ES-I3 (cell line): Measurements from ENCODE around the gene ASPG.

Experiments
- H3K36me3 ChIP-seq: 2 replicates; pipeline ENCODE4 v1.6.1; 2013; ENCODE audit warnings: mild to moderate bottlenecking, low read length, control low read depth, moderate library complexity; ENCODE audit not compliant: insufficient read depth
- H3K4me1 ChIP-seq: 2 replicates; pipeline ENCODE4 v1.6.1; 2013; ENCODE audit warnings: mild to moderate bottlenecking, control low read depth, low read length; ENCODE audit not compliant: insufficient read depth
- H3K9ac ChIP-seq: 2 replicates; pipeline ENCODE4 v1.6.1; 2013; ENCODE audit warnings: low read depth, mild to moderate bottlenecking, low read length, moderate library complexity
- H3K9me3 ChIP-seq: 2 replicates; pipeline ENCODE4 v1.6.1; 2013; ENCODE audit warnings: mild to moderate bottlenecking, low read length, moderate library complexity; ENCODE audit not compliant: control insufficient read depth, insufficient read depth

The ASPG gene

DNA sequence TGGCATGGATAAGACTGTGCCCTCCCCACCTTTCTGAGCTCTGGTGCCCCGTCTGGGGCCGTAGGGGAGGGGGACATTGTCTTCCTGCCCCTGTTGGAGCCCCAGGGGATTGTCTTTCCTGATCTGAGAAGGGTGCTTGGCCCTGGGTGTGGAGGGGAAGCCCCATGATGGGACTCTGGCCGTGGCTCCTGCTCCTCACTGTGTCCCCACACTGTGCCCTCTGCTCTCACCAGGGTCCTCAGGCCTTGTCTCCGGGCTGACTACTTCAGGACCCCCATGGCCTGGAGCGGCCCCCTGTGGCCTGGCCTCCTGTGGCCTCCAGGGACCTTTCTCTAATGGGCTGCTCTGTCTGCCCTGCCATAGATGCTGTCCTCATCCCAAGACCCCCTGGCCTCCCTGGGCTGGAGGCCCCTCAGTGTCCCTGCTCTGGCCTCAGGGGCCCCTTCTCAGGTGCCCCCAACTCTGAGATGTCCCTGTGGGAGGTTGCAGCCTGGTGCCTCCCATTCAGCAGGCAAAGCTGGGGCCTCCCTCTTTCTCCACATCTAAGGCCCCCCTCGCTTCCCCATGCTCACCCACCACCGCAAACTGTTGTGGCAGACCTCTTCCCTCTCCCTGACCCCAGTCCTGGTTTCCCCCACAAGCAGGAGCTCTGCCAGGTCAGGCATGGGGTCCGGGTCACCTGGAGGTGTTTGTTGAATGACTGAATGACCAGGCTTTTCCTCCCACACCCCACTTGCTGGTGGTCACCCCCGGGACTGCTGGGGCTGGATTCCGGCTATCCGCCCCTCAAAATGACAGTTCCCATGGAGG is 56.8 kb downstream of the ASPG start:
- Histone ChIP-seq H3K9me3 (no peaks in the 10 kb centered on the region), H3K36me3 (no peaks in the 10 kb centered on the region), H3K4me1 (peaks cover 7% of the 10 kb centered on the region; the same call in 1 of the 2 replicates), H3K9ac (no peak overlapping the region)

DNA sequence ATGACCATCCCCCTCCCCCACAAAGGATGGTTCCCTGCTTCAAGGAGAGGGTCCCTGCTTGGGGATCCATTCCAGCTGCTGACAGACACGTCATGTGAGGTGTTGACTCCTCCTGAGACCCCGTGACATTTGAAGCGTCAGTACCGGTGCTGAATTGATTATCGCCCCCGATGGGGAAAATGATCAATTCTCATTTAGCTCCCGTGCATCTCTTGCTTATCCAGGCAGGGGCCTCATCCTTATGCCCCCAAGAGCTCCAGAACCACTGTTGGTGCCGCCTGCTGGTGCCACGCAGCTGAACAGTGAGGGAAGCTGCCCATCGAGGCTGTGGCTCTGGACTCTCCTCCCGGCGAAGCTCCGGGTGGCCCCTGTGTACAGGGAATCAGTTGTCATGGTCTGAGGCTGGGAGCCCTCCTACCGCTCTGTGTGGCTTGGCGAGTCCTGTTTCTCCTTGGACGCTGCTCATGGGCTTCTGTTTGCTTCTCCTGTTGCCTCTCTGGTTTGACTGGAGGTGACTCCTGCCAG is 57.5 kb downstream of the ASPG start:
- Histone ChIP-seq H3K36me3 (no peaks in the 10 kb centered on the region), H3K9me3 (no peaks in the 10 kb centered on the region), H3K9ac (no peak overlapping the region), H3K4me1 (peaks cover 11% of the 10 kb centered on the region)

DNA sequence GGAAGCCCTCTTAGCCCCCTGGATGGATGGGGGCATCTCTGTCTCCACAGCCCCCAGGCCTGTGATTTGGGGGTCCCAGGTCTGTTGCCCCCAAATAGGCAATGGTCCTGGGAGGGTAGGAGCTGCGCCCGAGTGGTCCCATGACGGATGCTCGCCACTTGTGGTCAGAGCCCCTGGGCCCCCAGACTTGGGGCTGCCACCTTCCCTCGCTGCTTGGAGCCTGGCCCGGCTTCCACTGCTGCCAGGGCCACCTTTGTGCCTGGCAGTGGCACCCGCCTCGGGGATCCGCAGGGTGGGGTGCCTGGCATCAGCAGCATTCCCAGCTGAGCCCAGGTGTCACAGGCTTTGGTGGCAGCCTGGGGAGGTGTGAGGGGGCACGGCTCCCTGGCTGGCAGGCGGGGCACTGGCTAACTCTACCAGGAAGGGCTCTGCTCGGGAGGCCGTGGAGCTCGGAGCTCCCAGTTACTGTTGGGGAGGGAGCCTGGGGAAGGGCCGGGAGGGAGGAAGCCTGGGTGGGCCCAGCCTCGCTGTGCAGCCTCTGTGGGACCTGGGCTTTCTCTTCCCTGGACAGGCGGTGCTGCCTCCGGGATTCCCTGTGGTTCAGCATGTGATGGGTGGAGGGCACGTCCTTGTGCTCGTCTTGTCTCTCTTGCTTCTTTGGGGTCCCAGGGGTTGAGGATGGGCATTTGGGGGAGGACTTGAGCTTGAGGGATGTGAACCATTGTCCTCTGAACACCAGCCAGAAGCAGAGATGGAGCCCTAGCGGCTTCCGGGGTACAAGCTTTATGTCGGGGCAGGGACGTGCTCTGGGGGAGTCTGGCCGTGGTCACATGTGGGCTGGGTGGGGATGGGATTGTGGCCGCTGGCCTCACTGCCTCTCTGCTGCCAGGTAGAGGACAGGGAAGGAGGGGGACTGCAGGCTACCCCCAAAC is 58.3 kb downstream of the ASPG start:
- Histone ChIP-seq H3K36me3 (no peaks in the 10 kb centered on the region), H3K9me3 (no peaks in the 10 kb centered on the region), H3K4me1 (peaks cover 17% of the 10 kb centered on the region), H3K9ac (no peak overlapping the region)

DNA sequence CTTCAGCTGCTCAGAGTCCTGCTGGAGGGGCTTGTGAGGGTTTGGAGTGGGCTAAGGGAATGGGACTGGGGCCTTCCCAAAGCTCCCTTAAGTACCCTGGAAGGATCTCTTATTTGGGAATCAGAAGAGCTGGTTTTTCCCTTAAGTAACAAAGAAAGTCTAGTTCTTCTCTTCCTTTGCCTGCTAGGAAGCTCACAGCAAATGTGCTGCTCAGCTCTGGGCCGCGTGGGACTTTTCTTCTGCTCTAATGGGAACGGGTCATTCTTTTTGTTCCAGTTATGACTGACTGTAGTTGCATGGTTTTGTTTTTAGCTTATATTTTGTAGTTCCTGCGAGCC is 58.9 kb downstream of the ASPG start:
- no peak overlapping the region for H3K9ac ChIP-seq
- peaks cover 23% of the 10 kb centered on the region for H3K4me1 ChIP-seq
- H3K36me3 ChIP-seq, result no peaks in the 10 kb centered on the region
- no peaks in the 10 kb centered on the region for H3K9me3 ChIP-seq

DNA sequence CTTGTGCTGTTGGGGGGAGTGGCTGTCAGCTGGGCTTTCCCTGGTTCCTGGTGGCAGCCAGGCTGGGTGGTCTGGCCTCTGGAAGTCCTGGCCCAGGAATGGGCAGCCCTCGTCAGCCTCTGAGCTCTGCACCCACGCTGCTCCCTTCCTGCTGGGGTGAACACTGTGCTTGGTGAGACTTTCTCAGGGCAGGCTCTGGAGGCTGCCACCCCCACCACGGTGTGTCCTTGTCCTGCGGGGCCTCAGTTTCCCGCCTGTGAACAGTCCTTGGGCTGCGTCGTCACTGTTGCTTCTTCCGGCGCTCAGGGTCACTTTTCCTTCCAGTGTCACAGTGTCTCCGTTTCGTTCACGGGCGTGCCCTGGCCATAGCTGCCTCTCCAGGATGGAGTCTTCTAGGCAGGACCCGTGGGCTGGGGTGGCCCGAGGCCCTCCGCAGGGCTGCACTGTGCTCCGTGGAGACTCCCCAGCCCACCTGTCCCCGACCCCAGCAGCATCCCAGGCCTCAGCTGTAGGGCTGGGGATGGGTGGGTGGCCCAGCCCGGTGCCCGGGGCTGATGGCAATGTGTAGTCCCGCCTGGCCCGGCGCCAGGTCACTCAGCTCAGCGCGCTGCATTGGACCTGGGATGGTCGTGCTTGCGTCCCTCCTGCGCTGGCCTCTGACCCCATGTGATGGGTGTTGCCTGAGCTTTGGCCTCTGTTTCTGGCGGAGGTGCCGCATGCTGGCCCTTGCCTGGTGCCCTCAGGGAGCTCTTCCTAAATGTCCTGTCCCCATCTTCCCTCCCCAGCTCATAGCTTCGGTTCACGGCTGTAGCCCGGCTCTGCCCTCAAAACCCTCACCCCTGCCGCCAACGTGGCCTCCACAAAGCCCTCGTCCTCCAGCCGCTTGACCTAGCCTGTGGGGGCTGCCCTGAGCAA is 59.7 kb downstream of the ASPG start:
- Histone ChIP-seq H3K9me3 (no peaks in the 10 kb centered on the region), H3K36me3 (no peaks in the 10 kb centered on the region), H3K4me1 (peaks cover 25% of the 10 kb centered on the region), H3K9ac (no peak overlapping the region)

DNA sequence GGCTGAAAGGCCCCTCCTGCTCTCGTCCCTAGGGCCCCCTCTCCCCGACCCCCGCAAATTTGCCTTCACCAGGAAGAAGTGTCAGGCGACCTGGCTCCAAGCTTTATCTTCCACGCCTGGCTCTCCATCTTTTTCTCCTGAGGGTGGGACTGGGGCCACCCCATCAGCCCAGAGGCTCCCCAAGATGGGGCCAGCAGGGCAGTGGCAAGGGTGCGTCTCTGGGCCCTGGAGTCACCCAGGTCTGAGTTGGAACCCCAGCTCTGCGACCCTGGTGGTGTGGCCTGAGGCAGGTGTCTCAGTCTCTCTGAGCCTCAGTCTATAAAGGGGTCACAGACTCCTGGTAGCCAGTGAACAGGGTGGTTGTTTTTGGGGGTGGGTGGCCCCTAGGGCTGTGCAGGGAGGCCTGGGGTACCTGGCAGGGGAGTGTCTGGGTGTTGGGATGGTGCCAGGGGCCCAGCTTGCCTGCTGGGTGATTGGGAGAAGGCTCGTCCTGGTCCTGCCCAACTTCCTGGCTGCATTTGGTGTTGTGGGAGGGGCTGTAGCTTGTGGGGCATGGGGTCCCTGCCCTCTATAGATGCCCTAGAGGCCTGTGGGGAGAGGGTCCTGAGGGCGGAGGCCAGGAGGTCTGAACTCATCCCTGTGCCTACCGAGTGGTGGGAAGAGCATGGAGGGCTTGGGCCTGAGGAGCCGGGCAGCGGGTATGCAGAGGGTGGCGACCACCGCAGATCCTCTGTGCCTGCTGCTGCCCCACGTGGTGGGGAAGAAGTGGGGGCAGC is 60.5 kb downstream of the ASPG start:
- peaks cover 28% of the 10 kb centered on the region for H3K4me1 ChIP-seq
- H3K9ac ChIP-seq, result no peak overlapping the region
- no peaks in the 10 kb centered on the region for H3K36me3 ChIP-seq
- no peaks in the 10 kb centered on the region for H3K9me3 ChIP-seq

DNA sequence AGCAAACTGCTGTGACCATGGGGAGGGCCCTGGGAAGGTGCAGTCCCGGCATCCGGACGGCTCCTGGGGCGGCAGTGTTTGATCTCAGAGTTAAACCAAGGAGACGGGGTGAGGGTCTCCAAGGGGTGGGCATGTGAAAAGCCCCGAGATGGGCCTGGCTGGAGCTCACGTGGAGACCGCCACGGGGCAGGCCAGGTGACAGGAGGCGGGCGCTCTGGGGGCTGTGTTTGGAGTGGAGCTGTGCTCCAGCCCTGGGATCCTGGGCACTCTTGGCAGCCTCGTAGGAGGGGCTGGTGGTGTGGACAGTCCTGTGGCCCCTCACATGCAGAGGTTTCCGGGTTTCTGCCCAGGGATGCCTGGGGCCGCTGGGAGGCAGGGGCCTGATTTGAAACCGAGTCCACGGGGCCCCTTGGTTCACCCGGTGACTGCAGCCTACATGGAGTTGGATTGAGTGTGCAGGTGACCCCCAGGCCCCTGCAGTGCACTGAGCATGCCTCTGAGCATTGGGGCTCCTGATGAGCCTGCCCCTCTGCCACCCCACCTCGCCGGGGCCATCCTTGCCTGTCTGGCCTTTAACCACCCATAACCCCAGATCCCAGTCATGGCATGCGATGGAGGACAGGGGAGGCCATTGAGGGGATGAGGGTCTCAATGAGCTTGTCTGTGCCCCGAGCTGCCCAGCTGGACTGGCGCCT is 61.3 kb downstream of the ASPG start:
- no peak overlapping the region for H3K9ac ChIP-seq
- peaks cover 28% of the 10 kb centered on the region for H3K4me1 ChIP-seq
- no peaks in the 10 kb centered on the region for H3K9me3 ChIP-seq
- H3K36me3 ChIP-seq, result no peaks in the 10 kb centered on the region

DNA sequence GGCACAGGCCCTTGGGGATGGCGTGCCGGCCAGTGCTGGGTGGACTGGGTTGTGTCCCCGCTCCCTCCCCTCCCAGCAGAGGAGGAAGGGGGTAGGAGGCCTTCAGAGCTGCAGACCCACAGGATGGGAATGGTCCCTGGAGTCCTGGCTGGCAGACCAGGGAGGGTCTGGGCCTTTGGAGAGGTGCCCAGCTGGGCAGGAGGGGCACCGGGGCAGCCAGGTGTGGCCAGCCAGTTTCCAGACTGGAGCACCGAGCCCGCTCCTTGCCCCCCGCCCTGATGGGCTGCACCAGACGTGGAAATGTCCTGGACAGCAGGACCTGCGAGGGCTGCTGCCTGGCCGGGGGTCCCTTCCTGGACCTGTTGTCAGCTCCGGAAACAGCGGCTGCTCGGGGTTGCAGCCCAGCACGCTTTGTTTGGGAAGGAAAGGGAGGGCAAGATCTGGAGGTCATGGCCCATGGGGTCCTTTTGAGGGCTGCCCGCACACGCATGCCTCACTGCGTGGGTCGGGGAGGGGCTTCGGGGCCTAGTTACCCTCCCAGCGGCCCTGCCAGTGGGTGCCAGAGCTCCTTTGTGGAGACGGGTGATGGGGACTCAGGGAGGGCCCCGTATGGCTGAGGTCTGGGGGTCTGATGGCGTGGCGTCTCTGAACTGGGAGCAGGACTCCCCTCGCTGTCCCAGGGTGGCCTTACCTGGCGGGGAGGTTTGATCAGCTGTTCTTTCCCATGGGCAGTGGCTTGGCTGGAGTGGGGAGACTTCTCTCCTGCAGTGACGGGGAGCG is 62.0 kb downstream of the ASPG start:
- no peak overlapping the region for H3K9ac ChIP-seq
- H3K4me1 ChIP-seq, result peaks cover 28% of the 10 kb centered on the region
- no peaks in the 10 kb centered on the region for H3K9me3 ChIP-seq
- H3K36me3 ChIP-seq, result no peaks in the 10 kb centered on the region

DNA sequence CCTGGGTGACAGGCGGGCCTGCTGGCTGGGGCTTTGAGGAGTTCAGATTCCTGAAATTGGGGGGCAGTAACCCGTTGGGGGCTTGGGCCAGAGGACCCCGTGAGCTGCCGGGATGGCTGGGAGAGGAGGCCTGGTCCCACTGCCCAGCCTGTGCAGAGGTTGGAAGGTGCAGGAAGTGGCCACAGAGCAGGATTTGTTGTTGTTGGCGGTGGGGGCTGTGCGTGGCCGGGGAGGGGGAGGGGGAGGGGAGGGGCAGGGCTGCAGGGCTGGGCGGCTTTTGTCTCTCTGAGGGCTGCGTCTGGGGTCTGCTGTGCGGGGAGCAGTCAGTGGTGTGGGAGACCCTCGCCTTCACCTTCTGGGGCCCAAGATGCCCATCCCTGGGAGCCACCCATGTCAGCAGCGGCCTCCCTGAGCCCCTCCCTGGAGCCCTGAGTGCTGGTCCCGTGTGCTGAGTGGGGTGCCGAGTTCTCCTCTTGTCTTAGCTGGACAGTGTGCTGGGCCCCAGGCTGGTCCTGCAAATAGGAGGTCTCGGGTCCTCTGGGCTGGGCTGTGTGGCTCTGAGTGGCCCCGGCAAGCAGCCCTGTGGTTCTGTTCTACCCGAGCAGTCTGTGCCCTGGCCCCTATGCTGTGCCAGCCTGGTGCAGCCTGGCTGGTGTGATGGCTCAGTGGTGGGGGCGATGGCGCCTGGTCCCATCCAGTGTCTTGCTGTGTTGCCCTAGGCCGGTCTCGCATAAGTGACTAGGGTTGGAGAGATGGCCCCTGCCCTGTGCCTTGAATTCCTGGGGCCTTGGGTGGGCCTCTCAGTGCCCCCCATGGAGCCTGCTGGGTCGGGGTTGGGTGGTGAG is 63.2 kb downstream of the ASPG start:
- H3K9me3 ChIP-seq, result no peaks in the 10 kb centered on the region
- H3K4me1 ChIP-seq, result peaks cover 28% of the 10 kb centered on the region
- H3K36me3 ChIP-seq, result no peaks in the 10 kb centered on the region
- no peak overlapping the region for H3K9ac ChIP-seq

DNA sequence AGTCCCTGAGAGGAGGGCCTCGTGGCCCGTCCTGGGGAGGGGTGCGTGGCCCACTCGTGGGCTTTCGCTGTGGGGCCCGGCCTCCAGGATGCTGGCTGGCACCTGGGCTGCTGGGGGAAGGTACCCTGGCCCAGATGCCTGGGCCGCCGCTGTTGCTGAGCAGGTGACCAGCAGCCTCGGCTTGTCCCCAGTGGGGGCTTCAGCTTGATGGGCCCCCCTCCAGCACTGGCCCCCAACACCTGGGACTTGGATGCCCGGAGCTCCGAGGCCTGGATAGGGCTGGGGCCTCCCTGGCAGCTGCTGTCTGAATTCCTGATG is 63.7 kb downstream of the ASPG start:
- Histone ChIP-seq H3K36me3 (no peaks in the 10 kb centered on the region), H3K9me3 (no peaks in the 10 kb centered on the region), H3K9ac (no peak overlapping the region), H3K4me1 (peaks cover 28% of the 10 kb centered on the region)

DNA sequence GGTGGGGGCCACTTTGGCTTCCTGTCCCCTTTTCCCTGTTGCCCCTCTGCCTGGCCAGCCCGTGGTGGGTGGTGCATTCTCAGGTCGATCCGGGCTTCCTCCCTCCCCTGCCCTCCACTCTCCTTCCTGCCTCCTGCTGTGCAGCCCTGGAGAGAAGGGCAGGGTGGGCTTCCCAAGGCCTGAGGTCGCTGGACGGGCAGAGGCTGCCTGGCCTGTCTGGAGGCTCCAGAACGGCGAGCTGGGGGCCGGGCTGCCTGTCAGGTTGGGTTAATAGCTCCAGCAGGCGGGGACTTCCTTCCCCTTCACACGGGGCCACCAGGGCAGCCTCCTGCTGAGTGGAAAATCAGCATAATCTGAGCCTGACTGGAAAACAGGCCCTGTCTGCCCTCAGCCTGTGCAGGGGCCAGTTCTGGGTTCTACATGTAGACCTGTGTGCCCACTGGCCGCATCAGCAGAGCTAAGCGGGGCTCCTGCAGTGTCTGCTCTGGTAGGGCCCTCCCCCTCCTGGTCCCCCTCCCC is 64.2 kb downstream of the ASPG start:
- no peak overlapping the region for H3K9ac ChIP-seq
- peaks cover 28% of the 10 kb centered on the region for H3K4me1 ChIP-seq
- no peaks in the 10 kb centered on the region for H3K36me3 ChIP-seq
- H3K9me3 ChIP-seq, result no peaks in the 10 kb centered on the region
